ENCODE measurements around the gene ZC3H7A.

Gene ZC3H7A

DNA sequence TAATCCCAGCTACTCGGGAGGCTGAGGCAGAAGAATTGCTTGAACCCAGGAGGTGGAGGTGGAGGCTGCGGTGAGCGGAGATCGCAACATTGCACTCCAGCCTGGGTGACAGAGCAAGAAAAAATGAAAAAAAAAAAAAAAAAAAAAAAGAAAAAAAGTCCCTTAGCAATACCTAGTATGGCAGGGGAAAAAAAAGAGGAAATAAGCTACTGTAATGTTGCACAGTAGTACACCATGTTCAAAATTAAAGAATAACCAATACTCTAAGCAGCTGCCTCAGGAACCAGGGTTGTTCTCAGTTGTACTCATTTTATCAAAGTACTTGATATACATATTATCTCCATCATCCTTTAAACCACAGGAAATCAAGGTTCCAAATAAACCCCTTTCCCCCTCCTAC lies 37.1 kb downstream of the ZC3H7A start (continued):
- TF ChIP-seq, protein P1, sequence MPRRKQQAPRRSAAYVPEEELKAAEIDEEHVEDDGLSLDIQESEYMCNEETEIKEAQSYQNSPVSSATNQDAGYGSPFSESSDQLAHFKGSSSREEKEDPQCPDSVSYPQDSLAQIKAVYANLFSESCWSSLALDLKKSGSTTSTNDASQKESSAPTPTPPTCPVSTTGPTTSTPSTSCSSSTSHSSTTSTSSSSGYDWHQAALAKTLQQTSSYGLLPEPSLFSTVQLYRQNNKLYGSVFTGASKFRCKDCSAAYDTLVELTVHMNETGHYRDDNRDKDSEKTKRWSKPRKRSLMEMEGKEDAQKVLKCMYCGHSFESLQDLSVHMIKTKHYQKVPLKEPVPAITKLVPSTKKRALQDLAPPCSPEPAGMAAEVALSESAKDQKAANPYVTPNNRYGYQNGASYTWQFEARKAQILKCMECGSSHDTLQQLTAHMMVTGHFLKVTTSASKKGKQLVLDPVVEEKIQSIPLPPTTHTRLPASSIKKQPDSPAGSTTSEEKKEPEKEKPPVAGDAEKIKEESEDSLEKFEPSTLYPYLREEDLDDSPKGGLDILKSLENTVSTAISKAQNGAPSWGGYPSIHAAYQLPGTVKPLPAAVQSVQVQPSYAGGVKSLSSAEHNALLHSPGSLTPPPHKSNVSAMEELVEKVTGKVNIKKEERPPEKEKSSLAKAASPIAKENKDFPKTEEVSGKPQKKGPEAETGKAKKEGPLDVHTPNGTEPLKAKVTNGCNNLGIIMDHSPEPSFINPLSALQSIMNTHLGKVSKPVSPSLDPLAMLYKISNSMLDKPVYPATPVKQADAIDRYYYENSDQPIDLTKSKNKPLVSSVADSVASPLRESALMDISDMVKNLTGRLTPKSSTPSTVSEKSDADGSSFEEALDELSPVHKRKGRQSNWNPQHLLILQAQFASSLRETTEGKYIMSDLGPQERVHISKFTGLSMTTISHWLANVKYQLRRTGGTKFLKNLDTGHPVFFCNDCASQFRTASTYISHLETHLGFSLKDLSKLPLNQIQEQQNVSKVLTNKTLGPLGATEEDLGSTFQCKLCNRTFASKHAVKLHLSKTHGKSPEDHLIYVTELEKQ (tag by site-specific recombination; IDR thresholded peaks at IDR 0.05; ENCODE audit: borderline replicate concordance): no peak
- TF ChIP-seq ZNF19 (tag by site-specific recombination; IDR thresholded peaks at IDR 0.05; ENCODE audit: low read depth): no peak

DNA sequence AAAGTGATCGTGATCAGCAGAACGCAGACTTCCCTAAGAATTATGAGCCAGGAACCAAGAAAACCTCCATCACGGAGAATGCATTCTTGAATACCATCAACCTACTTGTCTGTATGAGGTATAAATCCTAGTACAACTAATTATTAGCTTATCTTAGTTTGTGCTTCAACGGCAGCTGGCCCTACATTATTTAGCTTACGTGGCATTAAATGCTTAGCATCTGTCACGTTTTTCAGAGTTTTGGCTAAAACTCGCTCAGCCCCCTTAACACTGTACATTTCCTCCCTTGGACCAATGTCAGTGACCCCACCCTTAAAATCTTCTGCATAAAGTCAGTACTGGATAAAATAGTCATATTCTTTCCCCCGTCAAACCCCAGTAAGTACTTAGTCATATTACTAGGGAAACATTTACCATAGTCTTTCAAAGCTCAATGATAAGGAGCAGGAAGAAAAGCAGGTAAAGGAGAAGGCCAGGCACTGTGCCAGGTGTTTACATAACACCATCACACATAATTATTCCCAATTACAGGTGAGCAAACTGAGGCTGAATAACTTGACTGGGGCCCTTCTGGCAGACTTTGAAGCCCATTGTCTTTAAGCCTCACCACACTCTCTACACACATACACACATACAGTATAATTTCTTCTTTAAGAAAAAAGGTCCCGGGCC lies 37.8 kb downstream of the ZC3H7A start:
- no peak overlapping the region for H3K4me3 ChIP-seq (ENCODE audit: low read depth, low read length)
- no peak overlapping the region for H3K27ac ChIP-seq (ENCODE audit: extremely low read depth, low read depth, low read length)
- H3K36me3 ChIP-seq (ENCODE audit: control insufficient read depth in 2 of 2, insufficient read depth in 1 of 2, low read length in 2 of 2): peaks cover 36 to 78% of the 10 kb centered on the region in 2 experiments
- TF ChIP-seq KLF10 (tag by site-specific recombination; IDR thresholded peaks at IDR 0.05): no peak
- TF ChIP-seq, protein P2, sequence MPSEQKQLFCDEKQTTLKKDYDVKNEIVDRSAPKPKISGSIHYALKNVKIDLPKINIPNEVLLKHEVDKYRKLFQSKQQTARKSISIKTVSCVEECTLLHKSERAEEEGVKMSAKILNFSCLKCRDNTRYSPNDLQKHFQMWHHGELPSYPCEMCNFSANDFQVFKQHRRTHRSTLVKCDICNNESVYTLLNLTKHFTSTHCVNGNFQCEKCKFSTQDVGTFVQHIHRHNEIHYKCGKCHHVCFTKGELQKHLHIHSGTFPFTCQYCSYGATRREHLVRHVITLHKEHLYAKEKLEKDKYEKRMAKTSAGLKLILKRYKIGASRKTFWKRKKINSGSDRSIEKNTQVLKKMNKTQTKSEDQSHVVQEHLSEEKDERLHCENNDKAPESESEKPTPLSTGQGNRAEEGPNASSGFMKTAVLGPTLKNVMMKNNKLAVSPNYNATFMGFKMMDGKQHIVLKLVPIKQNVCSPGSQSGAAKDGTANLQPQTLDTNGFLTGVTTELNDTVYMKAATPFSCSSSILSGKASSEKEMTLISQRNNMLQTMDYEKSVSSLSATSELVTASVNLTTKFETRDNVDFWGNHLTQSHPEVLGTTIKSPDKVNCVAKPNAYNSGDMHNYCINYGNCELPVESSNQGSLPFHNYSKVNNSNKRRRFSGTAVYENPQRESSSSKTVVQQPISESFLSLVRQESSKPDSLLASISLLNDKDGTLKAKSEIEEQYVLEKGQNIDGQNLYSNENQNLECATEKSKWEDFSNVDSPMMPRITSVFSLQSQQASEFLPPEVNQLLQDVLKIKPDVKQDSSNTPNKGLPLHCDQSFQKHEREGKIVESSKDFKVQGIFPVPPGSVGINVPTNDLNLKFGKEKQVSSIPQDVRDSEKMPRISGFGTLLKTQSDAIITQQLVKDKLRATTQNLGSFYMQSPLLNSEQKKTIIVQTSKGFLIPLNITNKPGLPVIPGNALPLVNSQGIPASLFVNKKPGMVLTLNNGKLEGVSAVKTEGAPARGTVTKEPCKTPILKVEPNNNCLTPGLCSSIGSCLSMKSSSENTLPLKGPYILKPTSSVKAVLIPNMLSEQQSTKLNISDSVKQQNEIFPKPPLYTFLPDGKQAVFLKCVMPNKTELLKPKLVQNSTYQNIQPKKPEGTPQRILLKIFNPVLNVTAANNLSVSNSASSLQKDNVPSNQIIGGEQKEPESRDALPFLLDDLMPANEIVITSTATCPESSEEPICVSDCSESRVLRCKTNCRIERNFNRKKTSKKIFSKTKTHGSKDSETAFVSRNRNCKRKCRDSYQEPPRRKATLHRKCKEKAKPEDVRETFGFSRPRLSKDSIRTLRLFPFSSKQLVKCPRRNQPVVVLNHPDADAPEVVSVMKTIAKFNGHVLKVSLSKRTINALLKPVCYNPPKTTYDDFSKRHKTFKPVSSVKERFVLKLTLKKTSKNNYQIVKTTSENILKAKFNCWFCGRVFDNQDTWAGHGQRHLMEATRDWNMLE (tag by site-specific recombination; conservative IDR thresholded peaks at IDR 0.05; ENCODE audit: low read depth): no peak
- TF ChIP-seq, protein P3, sequence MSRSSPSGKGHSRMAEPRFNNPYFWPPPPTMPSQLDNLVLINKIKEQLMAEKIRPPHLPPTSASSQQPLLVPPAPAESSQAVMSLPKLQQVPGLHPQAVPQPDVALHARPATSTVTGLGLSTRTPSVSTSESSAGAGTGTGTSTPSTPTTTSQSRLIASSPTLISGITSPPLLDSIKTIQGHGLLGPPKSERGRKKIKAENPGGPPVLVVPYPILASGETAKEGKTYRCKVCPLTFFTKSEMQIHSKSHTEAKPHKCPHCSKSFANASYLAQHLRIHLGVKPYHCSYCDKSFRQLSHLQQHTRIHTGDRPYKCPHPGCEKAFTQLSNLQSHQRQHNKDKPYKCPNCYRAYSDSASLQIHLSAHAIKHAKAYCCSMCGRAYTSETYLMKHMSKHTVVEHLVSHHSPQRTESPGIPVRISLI (tag by site-specific recombination; IDR thresholded peaks at IDR 0.05): no peak
- TF ChIP-seq KLF1 (tag by site-specific recombination; IDR thresholded peaks at IDR 0.05): no peak
- TF ChIP-seq, protein P4, sequence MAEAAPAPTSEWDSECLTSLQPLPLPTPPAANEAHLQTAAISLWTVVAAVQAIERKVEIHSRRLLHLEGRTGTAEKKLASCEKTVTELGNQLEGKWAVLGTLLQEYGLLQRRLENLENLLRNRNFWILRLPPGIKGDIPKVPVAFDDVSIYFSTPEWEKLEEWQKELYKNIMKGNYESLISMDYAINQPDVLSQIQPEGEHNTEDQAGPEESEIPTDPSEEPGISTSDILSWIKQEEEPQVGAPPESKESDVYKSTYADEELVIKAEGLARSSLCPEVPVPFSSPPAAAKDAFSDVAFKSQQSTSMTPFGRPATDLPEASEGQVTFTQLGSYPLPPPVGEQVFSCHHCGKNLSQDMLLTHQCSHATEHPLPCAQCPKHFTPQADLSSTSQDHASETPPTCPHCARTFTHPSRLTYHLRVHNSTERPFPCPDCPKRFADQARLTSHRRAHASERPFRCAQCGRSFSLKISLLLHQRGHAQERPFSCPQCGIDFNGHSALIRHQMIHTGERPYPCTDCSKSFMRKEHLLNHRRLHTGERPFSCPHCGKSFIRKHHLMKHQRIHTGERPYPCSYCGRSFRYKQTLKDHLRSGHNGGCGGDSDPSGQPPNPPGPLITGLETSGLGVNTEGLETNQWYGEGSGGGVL (tag by site-specific recombination; IDR thresholded peaks at IDR 0.05): no peak
- TF ChIP-seq ZNF561 (tag by site-specific recombination; IDR thresholded peaks at IDR 0.05; ENCODE audit: borderline replicate concordance): no peak
- TF ChIP-seq ZNF155 (tag by site-specific recombination; IDR thresholded peaks at IDR 0.05): no peak
- TF ChIP-seq YY1 (tag by site-specific recombination; IDR thresholded peaks at IDR 0.05): no peak
- no peak for TF ChIP-seq ZNF10 (tag by site-specific recombination; IDR thresholded peaks at IDR 0.05)
- no peak for TF ChIP-seq ZNF311 (tag by site-specific recombination; IDR thresholded peaks at IDR 0.05; ENCODE audit: borderline replicate concordance)
- ChIA-PET CTCF (interaction anchor here (0.6 to 1.8 kb wide), 2 partner anchors 309 to 347 kb away, joined by 9 to 10 read pairs; no protein-coding TSS in a partner anchor), POLR2A (no interaction called here)
- H3K9me3 ChIP-seq (ENCODE audit: control insufficient read depth, insufficient read depth, low read depth, low read length): no peaks in the 10 kb centered on the region
- H3K4me1 ChIP-seq (ENCODE audit: control insufficient read depth, insufficient read depth, low read length): peaks cover 14% of the 10 kb centered on the region
